ENCODE data around the gene PRDM11.
"Not testable (repeated sequence)": the region's sequence is repeated elsewhere in the genome, so short reads cannot be mapped to it uniquely, and the experiment has no call there.

The PRDM11 gene

DNA sequence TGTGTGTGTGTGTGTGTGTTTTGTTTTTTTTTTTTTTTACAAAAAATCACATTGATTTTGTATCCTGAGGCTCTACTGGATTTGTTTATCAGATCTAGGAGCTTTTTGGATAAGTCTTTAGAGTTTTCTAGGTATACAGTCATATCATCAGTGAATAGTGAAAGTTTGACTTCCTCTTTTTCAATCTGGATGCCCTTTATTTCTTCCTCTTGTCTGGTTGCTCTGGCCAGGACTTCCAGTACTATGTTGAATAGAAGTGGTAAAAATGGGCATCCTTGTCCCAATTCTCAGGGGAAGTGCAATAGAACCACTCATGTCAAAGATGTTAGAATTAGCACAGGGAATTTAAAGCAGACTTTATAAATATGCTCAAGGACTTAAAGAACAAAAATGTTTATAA, 32.6 kb upstream of the PRDM11 start:
- Histone ChIP-seq H3K9ac (ENCODE audit: insufficient read length) (no peak overlapping the region), H3K27ac (no peak overlapping the region), H3K9me3 (ENCODE audit: low read depth, low read length) (no peaks in the 10 kb centered on the region), H3K36me3 (ENCODE audit: insufficient read depth, low read length) (no peaks in the 10 kb centered on the region), H3K4me3 (no peak overlapping the region)
- no peak for TF ChIP-seq FOXP2 (optimal IDR thresholded peaks at IDR 0.05; ENCODE audit: control extremely low read depth, extremely low read length, insufficient read depth)
- no peak for TF ChIP-seq EZH2 (IDR thresholded peaks at IDR 0.05)
- no peak for TF ChIP-seq POLR2AphosphoS5 (IDR thresholded peaks at IDR 0.05; ENCODE audit: borderline replicate concordance, low read depth, low read length)
- no peak for DNase-seq (ENCODE audit: low read depth, low spot score)

- not testable (repeated sequence) for H3K4me3 ChIP-seq; DNase-seq (ENCODE audit: low read depth, low spot score); H3K36me3 ChIP-seq (ENCODE audit: insufficient read depth, low read length); H3K27ac ChIP-seq; H3K9me3 ChIP-seq (ENCODE audit: low read depth, low read length); H3K9ac ChIP-seq (ENCODE audit: insufficient read length)
These were observed 18.6 kb upstream of the PRDM11 start for GRCh38 chr11:45127836-45128235.

GRCh38 chr11:45133878-45134277, 12.6 kb upstream of the PRDM11 start:
- TF ChIP-seq EZH2 (IDR thresholded peaks at IDR 0.05): no peak
- no peak for TF ChIP-seq POLR2AphosphoS5 (IDR thresholded peaks at IDR 0.05; ENCODE audit: borderline replicate concordance, low read depth, low read length)
- TF ChIP-seq FOXP2 (optimal IDR thresholded peaks at IDR 0.05; ENCODE audit: control extremely low read depth, extremely low read length, insufficient read depth): no peak
- Histone ChIP-seq H3K9ac (ENCODE audit: insufficient read length) (no peak overlapping the region), H3K36me3 (ENCODE audit: insufficient read depth, low read length) (no peaks in the 10 kb centered on the region), H3K9me3 (ENCODE audit: low read depth, low read length) (peaks cover 3% of the 10 kb centered on the region; the same call in 1 of the 2 replicates), H3K4me3 (no peak overlapping the region), H3K27ac (no peak overlapping the region)
- no peak for DNase-seq (ENCODE audit: low read depth, low spot score)

DNA sequence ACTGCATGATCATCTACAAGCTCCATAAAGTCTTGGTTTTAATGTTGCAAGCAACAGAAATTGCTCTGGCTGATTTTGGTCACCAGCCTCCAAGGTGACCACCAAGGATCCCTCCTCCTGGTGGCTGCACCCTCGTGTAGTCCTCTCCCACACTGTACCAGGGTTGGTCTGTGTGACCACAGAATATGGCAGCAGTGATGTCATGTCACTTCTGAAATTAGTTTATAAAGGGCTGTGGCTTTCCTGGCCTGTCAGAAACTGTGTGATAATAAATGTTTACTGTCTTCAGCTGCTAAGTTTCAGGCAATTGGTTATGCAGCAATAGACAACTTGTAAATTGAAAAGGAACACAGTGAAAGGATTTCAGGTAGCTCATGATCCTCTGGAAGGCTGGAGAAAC, 5.3 kb upstream of the PRDM11 start:
- DNase-seq (ENCODE audit: low read depth, low spot score): no peak
- H3K9ac ChIP-seq (ENCODE audit: insufficient read length): no peak overlapping the region
- H3K9me3 ChIP-seq (ENCODE audit: low read depth, low read length): no peaks in the 10 kb centered on the region
- H3K4me3 ChIP-seq: no peak overlapping the region
- no peak overlapping the region for H3K27ac ChIP-seq
- TF ChIP-seq FOXP2 (optimal IDR thresholded peaks at IDR 0.05; ENCODE audit: control extremely low read depth, extremely low read length, insufficient read depth) (no peak), EZH2 (IDR thresholded peaks at IDR 0.05) (no peak), POLR2AphosphoS5 (IDR thresholded peaks at IDR 0.05; ENCODE audit: borderline replicate concordance, low read depth, low read length) (no peak)
- no peaks in the 10 kb centered on the region for H3K36me3 ChIP-seq (ENCODE audit: insufficient read depth, low read length)

DNA sequence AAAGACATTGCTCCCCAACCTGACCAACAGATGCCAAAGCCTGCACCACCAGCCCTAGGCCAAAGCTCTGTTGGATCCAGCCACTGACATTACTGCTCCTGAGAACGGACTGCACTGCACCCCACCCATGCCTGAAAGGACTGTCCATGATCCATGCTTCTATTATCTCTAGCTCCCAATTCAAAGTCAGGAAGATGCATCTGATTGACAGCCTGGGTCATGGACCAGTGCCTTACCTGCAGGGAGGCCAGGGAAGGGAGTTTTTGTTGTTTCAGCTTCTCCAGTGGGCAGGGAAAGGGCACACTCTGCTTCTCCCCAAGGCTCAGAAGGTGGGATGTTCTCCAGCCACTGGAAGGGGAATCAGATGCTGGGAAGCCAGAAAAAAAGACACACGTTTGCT, 4.8 kb upstream of the PRDM11 start:
- Histone ChIP-seq H3K36me3 (ENCODE audit: insufficient read depth, low read length) (no peaks in the 10 kb centered on the region), H3K4me3 (no peak overlapping the region)
- TF ChIP-seq FOXP2 (optimal IDR thresholded peaks at IDR 0.05; ENCODE audit: control extremely low read depth, extremely low read length, insufficient read depth) (no peak), POLR2AphosphoS5 (IDR thresholded peaks at IDR 0.05; ENCODE audit: borderline replicate concordance, low read depth, low read length) (no peak), EZH2 (IDR thresholded peaks at IDR 0.05) (no peak)

DNA sequence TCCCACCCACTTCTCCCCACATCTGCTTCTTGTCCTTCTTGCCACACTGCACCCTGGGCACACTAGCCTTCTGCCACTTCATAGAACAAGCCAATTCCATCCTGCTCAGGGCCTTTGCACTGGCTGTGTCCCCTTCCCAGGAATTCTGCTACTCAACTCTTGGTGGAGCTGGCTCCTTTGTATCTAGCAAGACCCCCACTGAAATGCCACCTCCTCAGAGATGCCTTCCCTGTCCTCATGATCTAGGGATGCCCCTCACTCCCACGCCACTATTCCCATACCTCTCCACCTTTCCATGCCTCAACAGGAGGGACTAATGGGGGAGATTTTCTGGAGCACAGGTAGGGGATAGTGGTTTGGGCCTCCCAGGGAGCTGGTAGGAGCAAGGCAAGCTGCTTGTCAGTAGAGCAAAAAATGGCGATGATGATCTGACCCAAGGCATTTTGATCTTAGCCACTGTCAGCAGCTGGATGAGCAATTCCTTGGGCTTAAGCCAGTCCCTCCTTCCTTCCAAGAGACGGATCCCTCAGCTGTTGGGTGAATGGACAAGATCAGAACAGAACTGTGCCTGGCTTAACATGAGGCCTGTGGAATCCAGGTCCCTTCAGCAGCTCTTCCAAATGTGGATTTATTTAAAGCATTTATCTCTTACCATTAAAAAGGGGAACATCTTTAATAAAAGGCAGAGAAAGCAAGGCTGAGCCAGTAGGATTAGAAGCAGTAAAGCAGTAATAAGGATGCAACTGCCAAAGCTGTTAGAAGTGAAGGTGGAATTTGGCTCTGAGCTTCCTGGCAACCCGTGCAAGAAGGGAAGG, 4.0 kb upstream of the PRDM11 start:
- H3K9me3 ChIP-seq (ENCODE audit: low read depth, low read length): no peaks in the 10 kb centered on the region
- H3K27ac ChIP-seq: no peak overlapping the region
- H3K4me3 ChIP-seq: no peak overlapping the region
- DNase-seq (ENCODE audit: low read depth, low spot score): no peak
- TF ChIP-seq POLR2AphosphoS5 (IDR thresholded peaks at IDR 0.05; ENCODE audit: borderline replicate concordance, low read depth, low read length) (no peak), EZH2 (IDR thresholded peaks at IDR 0.05) (no peak), FOXP2 (optimal IDR thresholded peaks at IDR 0.05; ENCODE audit: control extremely low read depth, extremely low read length, insufficient read depth) (no peak)
- H3K9ac ChIP-seq (ENCODE audit: insufficient read length): no peak overlapping the region
- H3K36me3 ChIP-seq (ENCODE audit: insufficient read depth, low read length): no peaks in the 10 kb centered on the region

More for the DNA sequence above, 4.8 kb upstream of the PRDM11 start:
- DNase-seq (ENCODE audit: low read depth, low spot score): no peak
- H3K27ac ChIP-seq: no peak overlapping the region
- H3K9me3 ChIP-seq (ENCODE audit: low read depth, low read length): no peaks in the 10 kb centered on the region
- no peak overlapping the region for H3K9ac ChIP-seq (ENCODE audit: insufficient read length)

- no peak for DNase-seq (ENCODE audit: low read depth, low spot score)
- Histone ChIP-seq H3K9me3 (ENCODE audit: low read depth, low read length) (no peaks in the 10 kb centered on the region), H3K27ac (no peak overlapping the region), H3K4me3 (no peak overlapping the region), H3K9ac (ENCODE audit: insufficient read length) (no peak overlapping the region), H3K36me3 (ENCODE audit: insufficient read depth, low read length) (no peaks in the 10 kb centered on the region)
- TF ChIP-seq POLR2AphosphoS5 (IDR thresholded peaks at IDR 0.05; ENCODE audit: borderline replicate concordance, low read depth, low read length): no peak
- TF ChIP-seq EZH2 (IDR thresholded peaks at IDR 0.05): no peak
- TF ChIP-seq FOXP2 (optimal IDR thresholded peaks at IDR 0.05; ENCODE audit: control extremely low read depth, extremely low read length, insufficient read depth): no peak
These were observed 2.9 kb upstream of the PRDM11 start for GRCh38 chr11:45143494-45143893.

DNA sequence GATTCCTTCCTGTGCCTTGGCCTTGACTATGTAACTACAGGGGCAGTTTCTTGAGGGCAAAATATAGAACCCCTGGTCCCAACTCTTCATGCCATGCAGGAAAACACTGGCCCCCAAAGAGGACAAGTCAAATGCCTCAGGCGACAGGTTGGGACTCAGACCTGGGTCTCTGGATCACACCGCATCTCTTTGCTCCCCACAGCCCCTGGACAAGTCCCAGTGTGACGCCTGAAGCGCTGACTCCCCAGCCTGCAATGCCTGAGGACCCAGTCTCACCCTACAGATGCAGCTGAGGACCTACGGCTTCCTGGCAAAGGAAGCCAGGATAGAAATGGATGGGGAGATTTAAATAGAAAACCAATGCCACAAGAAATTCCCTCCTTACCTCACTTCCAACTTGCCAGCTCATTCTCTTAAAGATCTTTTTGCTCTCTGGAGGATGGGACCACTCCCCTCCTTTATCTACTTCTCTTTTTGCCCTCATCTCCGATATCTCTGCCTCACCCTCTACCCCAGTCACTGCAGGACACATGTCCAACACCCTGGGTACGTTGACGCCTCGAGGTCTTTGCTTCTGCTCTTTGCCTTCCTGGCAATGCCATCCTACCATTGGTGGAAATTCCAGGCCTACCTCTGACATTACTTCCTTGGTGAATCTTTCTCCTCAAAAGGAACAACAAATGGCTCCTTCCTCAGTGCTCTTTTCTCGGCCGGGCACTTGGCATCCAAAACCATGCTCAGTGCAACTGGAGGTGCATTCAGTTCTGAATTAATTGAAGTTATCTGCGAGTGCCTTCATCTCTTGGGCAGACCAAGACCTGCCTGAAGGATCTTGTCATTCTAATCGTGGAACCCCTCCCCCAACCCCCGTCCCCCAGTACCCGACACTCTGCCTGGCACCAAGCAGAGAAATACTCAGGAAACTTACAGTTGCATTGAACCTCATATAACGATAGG, 2.0 kb upstream of the PRDM11 start:
- Histone ChIP-seq H3K27ac (no peak overlapping the region), H3K36me3 (ENCODE audit: insufficient read depth, low read length) (no peaks in the 10 kb centered on the region), H3K4me3 (no peak overlapping the region), H3K9ac (ENCODE audit: insufficient read length) (no peak overlapping the region), H3K9me3 (ENCODE audit: low read depth, low read length) (no peaks in the 10 kb centered on the region)
- TF ChIP-seq FOXP2 (optimal IDR thresholded peaks at IDR 0.05; ENCODE audit: control extremely low read depth, extremely low read length, insufficient read depth) (no peak), POLR2AphosphoS5 (IDR thresholded peaks at IDR 0.05; ENCODE audit: borderline replicate concordance, low read depth, low read length) (no peak), EZH2 (IDR thresholded peaks at IDR 0.05) (no peak)
- no peak for DNase-seq (ENCODE audit: low read depth, low spot score)

Data from SK-N-MC (cell line).